Neuronal stem cell (in vitro differentiated cells): ENCODE results near the gene RNASEL.

Experiments used
- DNase-seq: peaks from one replicate; pipeline ENCODE4 v3.0.0-alpha.2; 2013; ENCODE audit warnings: low spot score
- H2AFZ ChIP-seq: one replicate; pipeline ENCODE4 v1.6.1; 2013; ENCODE audit warnings: mild to moderate bottlenecking, low read length, inconsistent platforms
- H2AK5ac ChIP-seq: 2 replicates; pipeline ENCODE4 v1.6.1; 2013; ENCODE audit warnings: low read depth, mild to moderate bottlenecking, inconsistent platforms, low read length, moderate library complexity, mixed read lengths
- H2BK120ac ChIP-seq: 2 replicates; pipeline ENCODE4 v1.6.1; 2013; ENCODE audit warnings: low read depth, mild to moderate bottlenecking, inconsistent platforms, low read length, moderate library complexity, mixed read lengths
- H2BK12ac ChIP-seq: one replicate; pipeline ENCODE4 v1.6.1; 2013; ENCODE audit warnings: low read length, inconsistent platforms
- H2BK15ac ChIP-seq: 2 replicates; pipeline ENCODE4 v1.6.1; 2013; ENCODE audit warnings: mild to moderate bottlenecking, low read length, inconsistent platforms, mixed read lengths
- H2BK5ac ChIP-seq: one replicate; pipeline ENCODE4 v1.6.1; 2013; ENCODE audit warnings: inconsistent platforms, mild to moderate bottlenecking, low read length, moderate library complexity
- H3K14ac ChIP-seq: one replicate; pipeline ENCODE4 v1.6.1; 2013; ENCODE audit warnings: low read length, inconsistent platforms
- H3K18ac ChIP-seq: 2 replicates; pipeline ENCODE4 v1.6.1; 2013; ENCODE audit warnings: low read length, inconsistent platforms
- H3K23ac ChIP-seq: 2 replicates; pipeline ENCODE4 v1.6.1; 2013; ENCODE audit warnings: low read depth, mild to moderate bottlenecking, mixed read lengths, low read length, inconsistent platforms; ENCODE audit not compliant: poor library complexity
- H3K27ac ChIP-seq: replicated peaks from 3 replicates; pipeline ENCODE4 v1.5.1; 2013; ENCODE audit warnings: low read length, inconsistent platforms
- H3K27me3 ChIP-seq, 3 experiments: 2 replicates each; pipeline ENCODE4 v1.6.1; 2013; ENCODE audit warnings: low read length in 3 of 3, mild to moderate bottlenecking in 2 of 3, inconsistent platforms in 1 of 3, low read depth in 1 of 3, mixed read lengths in 1 of 3, moderate library complexity in 1 of 3; ENCODE audit not compliant: control insufficient read depth in 3 of 3, insufficient read depth in 3 of 3
- H3K36me3 ChIP-seq, 2 donors: replicated peaks in 1 of 2; 2 replicates each; pipeline ENCODE4 v1.6.1; 2013; ENCODE audit warnings: low read length in 2 of 2; ENCODE audit not compliant: control insufficient read depth in 2 of 2, insufficient read depth in 2 of 2
- H3K4ac ChIP-seq: 2 replicates; pipeline ENCODE4 v1.6.1; 2013; ENCODE audit warnings: inconsistent platforms, mild to moderate bottlenecking, low read length, moderate library complexity
- H3K4me1 ChIP-seq, 2 donors: 1 replicate in 1 of 2; 2 replicates in 1 of 2; pipeline ENCODE4 v1.6.1; 2013; ENCODE audit warnings: low read length in 2 of 2, low read depth in 1 of 2; ENCODE audit not compliant: control insufficient read depth in 2 of 2, insufficient read depth in 1 of 2
- H3K4me2 ChIP-seq: one replicate; pipeline ENCODE4 v1.6.1; 2013; ENCODE audit warnings: mild to moderate bottlenecking, low read length, inconsistent platforms; ENCODE audit not compliant: insufficient read depth, poor library complexity, severe bottlenecking
- H3K4me3 ChIP-seq, 2 donors: 2 replicates each; pipeline ENCODE4 v1.5.1; 2013; ENCODE audit warnings: low read length in 2 of 2, mild to moderate bottlenecking in 2 of 2, inconsistent platforms in 1 of 2, moderate library complexity in 1 of 2
- H3K79me1 ChIP-seq: one replicate; pipeline ENCODE4 v1.6.1; 2013; ENCODE audit warnings: low read depth, mild to moderate bottlenecking, inconsistent platforms, low read length, moderate library complexity
- H3K9ac ChIP-seq: one replicate; pipeline ENCODE4 v1.6.1; 2013; ENCODE audit warnings: mild to moderate bottlenecking, low read depth, low read length, inconsistent platforms; ENCODE audit not compliant: poor library complexity
- H3K9me3 ChIP-seq, 2 donors: replicated peaks in 1 of 2; 2 replicates each; pipeline versions ENCODE3 to v1.6.1; 2013; ENCODE audit warnings: low read length in 2 of 2, mild to moderate bottlenecking in 2 of 2, inconsistent platforms in 1 of 2, low read depth in 1 of 2, mixed read lengths in 1 of 2, moderate library complexity in 1 of 2; ENCODE audit not compliant: control insufficient read depth in 2 of 2, insufficient read depth in 1 of 2
- H4K8ac ChIP-seq: one replicate; pipeline ENCODE4 v1.6.1; 2013; ENCODE audit warnings: low read depth, mild to moderate bottlenecking, inconsistent platforms, low read length, moderate library complexity
- H4K91ac ChIP-seq: one replicate; pipeline ENCODE4 v1.6.1; 2013; ENCODE audit warnings: low read length, low read depth, mild to moderate bottlenecking, inconsistent platforms; ENCODE audit not compliant: poor library complexity
- WGBS, 2 donors: extraction: QIAGEN DNeasy Blood & Tissue Kit; methylation state at CpG; one replicate each; pipeline ENCODE4 v1.1.7; 2013; ENCODE audit warnings: missing lambda C conversion rate in 2 of 2, mixed read lengths in 1 of 2; ENCODE audit not compliant: insufficient read length in 2 of 2, insufficient replicate concordance in 1 of 2; ENCODE audit errors: extremely low coverage in 2 of 2; 5-methylcytosine and 5-hydroxymethylcytosine counted together

The RNASEL gene

DNA sequence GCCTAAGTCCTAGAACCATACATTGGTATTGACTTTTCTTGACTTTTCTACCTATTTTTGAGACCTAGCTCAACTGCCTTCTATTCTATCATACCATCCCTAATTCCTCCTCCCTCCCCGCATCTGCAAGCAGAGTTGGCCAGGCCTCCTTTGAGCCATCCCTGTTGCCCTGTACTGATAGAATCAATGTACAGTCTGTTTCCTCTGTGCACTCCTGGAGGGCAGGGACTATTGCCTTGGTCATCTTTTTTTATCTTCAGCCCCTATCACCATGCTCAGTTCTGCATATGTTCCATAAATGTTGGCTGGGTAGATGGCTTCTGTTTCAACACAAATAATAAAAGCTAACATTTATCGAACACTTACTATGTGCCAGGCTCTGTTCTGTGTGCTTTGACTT is 19.2 kb upstream of the RNASEL start:
- no peak overlapping the region for H4K8ac ChIP-seq
- peaks cover 30 to 34% of the 10 kb centered on the region in 2 donors for H3K4me1 ChIP-seq
- no peak overlapping the region for H3K4ac ChIP-seq
- DNase-seq = no peak
- H3K4me3 ChIP-seq = no peak overlapping the region
- no peak overlapping the region for H3K18ac ChIP-seq
- H2BK5ac ChIP-seq = no peak overlapping the region
- H3K23ac ChIP-seq = no peak overlapping the region
- no peak overlapping the region for H2BK12ac ChIP-seq
- WGBS, 2 donors = no CpG with 5 or more reads among the region's 2 CpGs
- H4K91ac ChIP-seq = no peak overlapping the region
- H3K4me2 ChIP-seq = no peak overlapping the region
- no peak overlapping the region for H3K14ac ChIP-seq
- H3K9ac ChIP-seq = no peak overlapping the region
- no peak overlapping the region for H2BK15ac ChIP-seq
- no peaks in the 10 kb centered on the region for H3K36me3 ChIP-seq
- H3K27me3 ChIP-seq = peaks cover 0 to 11% (median 0%) of the 10 kb centered on the region in 3 experiments
- H3K27ac ChIP-seq = no peak overlapping the region
- no peak overlapping the region for H2BK120ac ChIP-seq
- no peaks in the 10 kb centered on the region for H3K9me3 ChIP-seq
- H2AFZ ChIP-seq = no peak overlapping the region
- no peak overlapping the region for H2AK5ac ChIP-seq
- peaks cover 5% of the 10 kb centered on the region for H3K79me1 ChIP-seq

DNA sequence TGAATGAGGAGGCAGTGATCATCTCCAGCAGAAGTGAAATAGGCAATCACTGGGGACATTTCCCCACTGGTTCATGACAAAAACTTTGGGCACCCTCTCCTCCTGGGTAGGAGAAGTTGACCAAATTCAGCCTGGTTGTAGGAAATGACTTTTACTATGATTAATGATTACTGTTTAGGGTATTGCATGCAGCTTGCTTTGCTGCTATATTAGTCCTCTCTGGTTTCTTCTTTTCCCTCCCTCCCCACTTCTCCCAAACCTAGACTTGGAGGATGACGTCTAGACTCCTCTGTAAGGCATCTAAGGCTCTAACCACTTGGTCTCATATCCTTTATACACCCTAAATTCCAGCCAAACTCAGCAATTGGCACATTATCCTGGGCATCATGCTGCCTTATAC is 18.5 kb upstream of the RNASEL start:
- no peak overlapping the region for H2BK12ac ChIP-seq
- no peaks in the 10 kb centered on the region for H3K9me3 ChIP-seq
- no peak overlapping the region for H4K91ac ChIP-seq
- no peak overlapping the region for H3K27ac ChIP-seq
- H3K18ac ChIP-seq = no peak overlapping the region
- H3K79me1 ChIP-seq = peaks cover 7% of the 10 kb centered on the region
- H2BK120ac ChIP-seq = no peak overlapping the region
- peaks cover 0 to 11% (median 0%) of the 10 kb centered on the region in 3 experiments for H3K27me3 ChIP-seq
- no peak overlapping the region for H3K4me3 ChIP-seq
- H2BK5ac ChIP-seq = no peak overlapping the region
- no peak overlapping the region for H4K8ac ChIP-seq
- H3K14ac ChIP-seq = no peak overlapping the region
- no peak overlapping the region for H2BK15ac ChIP-seq
- no peak overlapping the region for H3K4ac ChIP-seq
- no peak overlapping the region for H3K4me2 ChIP-seq
- H2AFZ ChIP-seq = no peak overlapping the region
- no peak for DNase-seq
- H3K36me3 ChIP-seq = no peaks in the 10 kb centered on the region
- WGBS, 2 donors = no CpG with 5 or more reads among the region's 1 CpG
- no peak overlapping the region for H3K23ac ChIP-seq
- H3K4me1 ChIP-seq = peaks cover 34 to 35% of the 10 kb centered on the region in 2 donors
- H2AK5ac ChIP-seq = no peak overlapping the region
- no peak overlapping the region for H3K9ac ChIP-seq

DNA sequence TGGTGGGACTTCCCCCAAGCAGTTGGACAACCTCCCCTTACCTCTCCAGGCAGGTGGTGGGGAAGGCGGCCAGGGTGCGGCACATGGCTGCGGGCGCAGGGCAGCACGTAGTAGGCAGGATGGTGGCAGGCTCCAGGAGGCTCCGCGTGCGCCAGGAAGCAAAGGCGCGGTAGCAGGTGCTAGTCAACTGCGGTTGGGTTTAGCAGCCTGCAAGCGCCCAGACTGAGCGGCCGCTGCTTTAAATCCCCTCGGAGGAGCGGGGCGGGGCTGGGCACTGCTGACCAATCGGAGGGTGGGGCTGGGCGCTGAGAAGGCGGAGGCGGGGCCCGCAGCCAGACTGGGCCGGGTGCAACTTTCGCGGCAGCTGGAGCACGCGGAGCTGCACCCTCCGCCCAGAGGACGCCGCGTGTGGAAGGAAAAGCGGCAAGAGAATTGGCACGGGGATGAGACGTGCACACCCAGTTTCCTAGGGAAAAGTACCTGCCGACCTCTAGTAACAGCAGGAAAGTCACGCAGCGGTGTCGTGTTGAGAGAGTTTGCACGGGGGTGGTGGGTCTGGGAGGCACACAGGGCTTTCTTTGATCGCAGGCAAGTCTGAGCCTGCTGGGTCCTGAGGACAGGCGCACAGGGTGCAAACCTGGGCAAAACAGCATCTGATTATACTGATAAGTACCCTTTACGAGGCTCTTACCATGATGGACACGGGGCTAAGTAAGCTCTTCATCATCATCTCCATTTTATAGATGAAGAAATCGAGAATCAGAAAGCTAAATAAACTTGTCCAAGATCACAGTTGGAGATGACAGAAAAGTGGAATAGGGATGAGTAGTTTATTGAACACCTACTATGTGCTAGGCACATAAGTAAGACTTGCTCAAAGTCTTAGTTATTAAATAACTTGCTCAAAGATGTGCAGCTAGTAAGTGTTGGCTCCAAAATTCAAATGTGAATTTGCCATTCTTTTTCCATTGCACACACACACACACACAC is 15.4 kb upstream of the RNASEL start, which contains the start of gene RGS16:
Gene RGS16 (minus strand): TSS at position 215 of the 990 bp plus-strand sequence. CDS start 130 bp downstream, at position 85.
- H3K4ac ChIP-seq = no peak within 1 kb of the TSS
- H3K9me3 ChIP-seq = no peaks in the 10 kb centered on the region
- H2BK5ac ChIP-seq = peak within 1 kb of the TSS; percentile 59
- H2AK5ac ChIP-seq = peak within 1 kb of the TSS; percentile 59
- peak within 1 kb of the TSS; percentile 95 for H3K9ac ChIP-seq
- no CpG with 5 or more reads among the region's 44 CpGs for WGBS, 2 donors
- peak within 1 kb of the TSS; percentile 56 for H4K91ac ChIP-seq
- peak within 1 kb of the TSS; percentile 98 for H3K18ac ChIP-seq
- no peak within 1 kb of the TSS for H2BK120ac ChIP-seq
- peak within 1 kb of the TSS; percentile 99 for H3K14ac ChIP-seq
- H3K36me3 ChIP-seq = peaks cover 0 to 17% of the 10 kb centered on the region in 2 donors
- peaks cover 15 to 20% of the 10 kb centered on the region in 2 donors for H3K4me1 ChIP-seq
- H4K8ac ChIP-seq = no peak within 1 kb of the TSS
- H3K23ac ChIP-seq = peak within 1 kb of the TSS; percentile 71
- peaks cover 14% of the 10 kb centered on the region for H3K79me1 ChIP-seq
- H3K27ac ChIP-seq = no peak within 1 kb of the TSS
- DNase-seq = peak; percentile 75
- peak within 1 kb of the TSS; percentile 77 for H2BK15ac ChIP-seq
- H3K27me3 ChIP-seq = peaks cover 0 to 11% (median 0%) of the 10 kb centered on the region in 3 experiments
- H2AFZ ChIP-seq = peak within 1 kb of the TSS; percentile 25
- peak within 1 kb of the TSS; percentile 6 to 89 for H3K4me3 ChIP-seq
- H2BK12ac ChIP-seq = peak within 1 kb of the TSS; percentile 65
- peak within 1 kb of the TSS; percentile 98 for H3K4me2 ChIP-seq

DNA sequence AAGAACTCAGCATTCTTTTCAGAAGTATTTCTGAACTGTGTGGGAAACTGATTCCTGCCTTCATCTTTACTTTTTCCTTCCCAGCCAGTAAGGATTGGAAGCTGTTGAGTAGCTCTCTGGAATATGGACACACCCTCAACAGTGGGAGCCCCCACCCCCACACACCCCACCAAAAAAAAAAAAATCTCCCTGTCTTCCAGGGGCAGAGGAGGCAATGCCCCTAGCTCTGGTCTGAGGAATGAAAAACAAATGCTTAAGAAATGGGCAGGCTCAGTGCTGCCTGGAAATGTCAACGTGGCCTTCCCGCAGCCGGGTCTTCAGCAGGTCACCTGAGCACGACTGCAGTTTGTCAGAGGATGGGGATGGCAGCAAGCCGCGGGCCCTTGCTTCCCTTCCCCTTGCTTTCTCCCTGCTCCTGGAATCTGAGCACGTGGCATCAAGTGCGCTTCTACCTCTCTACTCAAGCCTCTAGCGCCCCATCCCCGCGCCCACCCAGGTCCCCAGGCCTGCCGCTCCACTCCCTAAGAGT is 14.7 kb upstream of the RNASEL start:
- H3K27ac ChIP-seq = no peak overlapping the region
- no peaks in the 10 kb centered on the region for H3K9me3 ChIP-seq
- peak overlapping the region; percentile 71 for H3K23ac ChIP-seq
- no peak overlapping the region for H2BK120ac ChIP-seq
- no peak overlapping the region for H4K8ac ChIP-seq
- peaks cover 14% of the 10 kb centered on the region for H3K79me1 ChIP-seq
- peak overlapping the region; percentile 98 for H3K4me2 ChIP-seq
- H3K4me1 ChIP-seq = peaks cover 15 to 20% of the 10 kb centered on the region in 2 donors
- H3K36me3 ChIP-seq = peaks cover 0 to 18% of the 10 kb centered on the region in 2 donors
- peak overlapping the region; percentile 59 for H2BK5ac ChIP-seq
- whole genome bisulfite sequencing, 2 donors = no CpG with 5 or more reads among the region's 12 CpGs
- peak overlapping the region; percentile 25 for H2AFZ ChIP-seq
- H3K9ac ChIP-seq = peak overlapping the region; percentile 95
- DNase-seq = no peak
- peak overlapping the region; percentile 99 for H3K14ac ChIP-seq
- H3K18ac ChIP-seq = peak overlapping the region; percentile 98
- H3K4me3 ChIP-seq = peak overlapping the region; percentile 6 to 89
- peak overlapping the region; percentile 64 for H2BK12ac ChIP-seq
- no peak overlapping the region for H3K4ac ChIP-seq
- peaks cover 0 to 11% (median 0%) of the 10 kb centered on the region in 3 experiments for H3K27me3 ChIP-seq
- peak overlapping the region; percentile 77 for H2BK15ac ChIP-seq
- H2AK5ac ChIP-seq = peak overlapping the region; percentile 59
- H4K91ac ChIP-seq = peak overlapping the region; percentile 56
